Adrenal gland (tissue), 12 donors: ENCODE results near the gene SIN3A. TPM values are rescaled to one million over a fixed set of nuclear protein-coding genes. Genes with fewer than 3 reads are reported as not detected.

ENCODE experiments used
- DNase-seq, 7 donors: peaks; one replicate each; pipeline ENCODE4 v3.0.0-alpha.2; 2019 to 2020
- H3K27ac ChIP-seq, 5 donors: fragments of 200-600 bp; sonication (generic) in 4 of 5; 1 replicate in 3 of 5; 2 replicates in 2 of 5; pipeline versions ENCODE4 v1.5.1 to v1.8.0; 2016 to 2020; ENCODE audit warnings: mild to moderate bottlenecking in 1 of 5
- H3K27me3 ChIP-seq: fragments of 200-600 bp; 2 replicates; pipeline ENCODE4 v1.8.0; 2021
- H3K36me3 ChIP-seq, 2 donors: fragments of 200-600 bp; replicated peaks in 1 of 2; 1 replicate in 1 of 2; 2 replicates in 1 of 2; pipeline versions ENCODE4 v1.5.1 to v1.8.0; 2018 to 2022
- H3K4me1 ChIP-seq, 2 donors: fragments of 200-600 bp; replicated peaks in 1 of 2; 1 replicate in 1 of 2; 2 replicates in 1 of 2; pipeline versions ENCODE4 v1.5.1 to v1.8.0; 2018 to 2021
- H3K4me3 ChIP-seq, 4 donors: fragments of 200-600 bp; sonication (generic) in 3 of 4; one replicate each; pipeline ENCODE4 v1.5.1; 2016 to 2018
- H3K9me3 ChIP-seq, 3 donors: fragments of 200-600 bp; sonication (generic) in 1 of 3; replicated peaks in 1 of 3; 1 replicate in 2 of 3; 2 replicates in 1 of 3; pipeline versions ENCODE4 v1.5.1 to v1.8.0; 2016 to 2021
- CTCF ChIP-seq, 6 experiments: fragments of 450-650 bp in 4 of 6; fragments of 200-600 bp in 2 of 6; sonication (generic) in 1 of 6; IDR thresholded peaks; 1 replicate in 5 of 6; 2 replicates in 1 of 6; pipeline versions ENCODE4 v1.5.1 to v1.8.0; 2016 to 2021; ENCODE audit warnings: antibody characterized with exemption in 6 of 6, mild to moderate bottlenecking in 2 of 6, moderate library complexity in 1 of 6
- POLR2A ChIP-seq, 2 donors: fragments of 450-650 bp; IDR thresholded peaks; one replicate each; pipeline ENCODE4 v1.6.1; 2017; ENCODE audit warnings: antibody characterized with exemption in 2 of 2, mild to moderate bottlenecking in 2 of 2, moderate library complexity in 1 of 2
- WGBS, 4 donors: extraction: QIAGEN DNeasy Blood & Tissue Kit in 2 of 4; methylation state at CpG; one replicate each; pipeline versions ENCODE4 v1.1.5 to v1.1.7; 2013 to 2017; 5-methylcytosine and 5-hydroxymethylcytosine counted together
- intact Hi-C, 2 donors: fragments of 100-400 bp; cut with DNase I; formaldehyde crosslinking; loops; one replicate each; pipeline versions ENCODE4 v1.14.1 to v1.15.0; 2022 to 2023
- polyA plus RNA-seq, 3 donors: library from polyadenylated mRNA; stranded (reverse); fragments of 200-250 nt in 2 of 3; fragments of 350-450 nt in 1 of 3; fragmentation: Illumina TruSeq in 1 of 3; extraction: RNeasy Lipid Tissue Mini Kit (QIAGEN cat#74804) in 1 of 3; gene quantifications; one replicate each; pipeline ENCODE4 v1.2.3, GENCODE V29; 2013 to 2014
- total RNA-seq, 9 donors: library from RNA; depleted of rRNA in 4 of 9; stranded (reverse); fragments of >200 nt in 4 of 9; fragments of 120-200 nt in 1 of 9; fragmentation: NEBNext Ultra II Directional in 1 of 9; extraction: Animal tissue kit (Norgen Biotek cat#: 25700) in 1 of 9; gene quantifications; one replicate each; pipeline versions ENCODE4 v1.1.0 to v1.2.4, GENCODE V29; 2013 to 2023
- donor health status: healthy with polysubstance abuse.
- donor health status: Bipolar disorder and iron deficiency.
- donor health status: DM: yes; HTN: yes; CAD: no.
- donor health status: DM: no; HTN: no; CAD: no.
- donor health status: DM: no; HTN: no; CAD: no.
- donor health status: DM: yes; HTN: yes; CAD: no.

SIN3A gene
- total and polyA plus RNA-seq, 12 donors, result 11.1 to 72.7 (median 32.0) TPM

GRCh38 chr15:75356006-75356405 lies 95.5 kb downstream of the SIN3A start:
- H3K27me3 ChIP-seq, result no peaks in the 10 kb centered on the region
- TF ChIP-seq CTCF (IDR thresholded peaks at IDR 0.05), result no peak
- no peak for TF ChIP-seq POLR2A (IDR thresholded peaks at IDR 0.05)
- WGBS, 4 donors, result 83 to 92% (median 91%) methylated on average over 8 to 28 of the region's 28 CpGs
- H3K4me3 ChIP-seq, result no peak overlapping the region
- H3K27ac ChIP-seq, result no peak overlapping the region
- DNase-seq, result no peak
- intact Hi-C loops, result no loop called here
- no peaks in the 10 kb centered on the region for H3K9me3 ChIP-seq
- H3K36me3 ChIP-seq, result peaks cover 0 to 66% of the 10 kb centered on the region in 2 donors
- peaks cover 5 to 15% of the 10 kb centered on the region in 2 donors for H3K4me1 ChIP-seq

GRCh38 chr15:75355369-75355768 lies 96.1 kb downstream of the SIN3A start:
- Histone ChIP-seq H3K4me1 (peaks cover 0 to 8% of the 10 kb centered on the region in 2 donors), H3K9me3 (no peaks in the 10 kb centered on the region), H3K36me3 (peaks cover 0 to 62% of the 10 kb centered on the region in 2 donors), H3K27me3 (no peaks in the 10 kb centered on the region), H3K4me3 (no peak overlapping the region), H3K27ac (no peak overlapping the region)
- intact Hi-C loops, result no loop called here
- TF ChIP-seq CTCF (IDR thresholded peaks at IDR 0.05) (no peak), POLR2A (IDR thresholded peaks at IDR 0.05) (no peak)
- WGBS, 4 donors, result 92 to 100% (median 92%) methylated on average over 3 to 4 of the region's 4 CpGs; no CpG with 5 or more reads in 1 of the 4 donors
- DNase-seq, result no peak

GRCh38 chr15:75354454-75354853 lies 97.0 kb downstream of the SIN3A start:
- peaks cover 0 to 52% of the 10 kb centered on the region in 2 donors for H3K36me3 ChIP-seq
- H3K27ac ChIP-seq, result no peak overlapping the region
- TF ChIP-seq POLR2A (IDR thresholded peaks at IDR 0.05) (no peak), CTCF (IDR thresholded peaks at IDR 0.05) (no peak)
- no peak for DNase-seq
- H3K4me3 ChIP-seq, result no peak overlapping the region
- H3K27me3 ChIP-seq, result no peaks in the 10 kb centered on the region
- peaks cover 0 to 4% of the 10 kb centered on the region in 2 donors for H3K4me1 ChIP-seq
- intact Hi-C loops, result no loop called here
- H3K9me3 ChIP-seq, result no peaks in the 10 kb centered on the region
- 73 to 84% (median 80%) methylated on average over 2 to 7 of the region's 7 CpGs for WGBS, 4 donors

GRCh38 chr15:75353604-75354003 lies 97.9 kb downstream of the SIN3A start:
- no peak overlapping the region for H3K4me3 ChIP-seq
- 81 to 92% (median 86%) methylated on average over 3 to 7 of the region's 7 CpGs for WGBS, 4 donors
- peaks cover 0 to 44% of the 10 kb centered on the region in 2 donors for H3K36me3 ChIP-seq
- intact Hi-C loops, result no loop called here
- no peaks in the 10 kb centered on the region for H3K9me3 ChIP-seq
- TF ChIP-seq POLR2A (IDR thresholded peaks at IDR 0.05) (no peak), CTCF (IDR thresholded peaks at IDR 0.05) (no peak)
- peaks cover 0 to 13% of the 10 kb centered on the region in 2 donors for H3K4me1 ChIP-seq
- no peaks in the 10 kb centered on the region for H3K27me3 ChIP-seq
- H3K27ac ChIP-seq, result no peak overlapping the region
- DNase-seq, result peak in 1 of 7 donors; percentile 15
